HepG2 (cell line): ENCODE measurements around the gene TMEM237. TPM values are rescaled to one million over a fixed set of nuclear protein-coding genes. Genes with fewer than 3 reads are reported as not detected.
"Not testable (repeated sequence)": the region's sequence is repeated elsewhere in the genome, so short reads cannot be mapped to it uniquely, and the experiment has no call there.

Experiments used
- ATAC-seq: fragments of 200-7000 bp; cut with Tn5 transposase; 3 replicates; pipeline ENCODE4 v1.9.1; 2020; ENCODE audit warnings: mild to moderate bottlenecking, moderate library complexity
- BruUV-seq: library from RNA; stranded (reverse); fragments of 400-500 nt; replicated peaks from 2 replicates; lab custom pipeline; 2021; lab: Mats Ljungman, UMichigan
- CTCF ChIA-PET: fragments of 300-600 bp; formaldehyde crosslinking; extraction: SDS; loops from one replicate; lab custom pipeline; 2021; ENCODE audit warnings: low total read pairs, inconsistent platforms, low intra/inter-chr PET ratio; lab: Yijun Ruan, JAX
- POLR2A ChIA-PET: fragments of 350-600 bp; sonication (Branson Sonifier 250); formaldehyde crosslinking; loops from one replicate; lab custom pipeline; 2020; ENCODE audit warnings: antibody characterized with exemption, inconsistent platforms; lab: Yijun Ruan, JAX
- DNase-seq: peaks from one replicate; pipeline ENCODE4 v3.0.0-alpha.2; 2015; ENCODE audit warnings: low spot score
- FAIRE-seq: peaks from 3 replicates; lab custom pipeline; 2011; peaks lifted over from hg19 to GRCh38; lab: Jason Lieb, UNC
- H2AFZ ChIP-seq: one replicate; pipeline ENCODE4 v1.6.1; 2011; ENCODE audit warnings: low read length, inconsistent platforms
- H3K27ac ChIP-seq: fragments of 300-600 bp; 3 replicates; pipeline ENCODE4 v1.8.0; 2011; ENCODE audit warnings: mixed run types, mild to moderate bottlenecking, mixed read lengths, low read length, inconsistent platforms; ENCODE audit not compliant: insufficient read depth; ENCODE audit errors: extremely low read length
- H3K27me3 ChIP-seq, 2 experiments: fragments of 200-600 bp in 1 of 2; 2 replicates in 1 of 2; 3 replicates in 1 of 2; pipeline versions ENCODE4 v1.6.0 to v1.8.0; 2011; ENCODE audit warnings: low read length in 2 of 2, mild to moderate bottlenecking in 2 of 2, moderate library complexity in 2 of 2, inconsistent platforms in 1 of 2; ENCODE audit not compliant: insufficient read depth in 2 of 2, control insufficient read depth in 1 of 2
- H3K36me3 ChIP-seq, 2 experiments: fragments of 200-600 bp in 1 of 2; replicated peaks in 1 of 2; 2 replicates in 1 of 2; 3 replicates in 1 of 2; pipeline versions ENCODE4 v1.5.1 to v1.8.0; 2011; ENCODE audit warnings: low read length in 2 of 2, inconsistent platforms in 1 of 2; ENCODE audit not compliant: insufficient read depth in 2 of 2, control insufficient read depth in 1 of 2
- H3K4me1 ChIP-seq: 2 replicates; pipeline ENCODE4 v1.5.1; 2012; ENCODE audit warnings: low read length, inconsistent platforms; ENCODE audit not compliant: insufficient read depth
- H3K4me2 ChIP-seq: 2 replicates; pipeline ENCODE4 v1.6.0; 2011; ENCODE audit warnings: low read depth, low read length, inconsistent platforms
- H3K4me3 ChIP-seq, 3 experiments: fragments of 200-600 bp in 1 of 3; sonication (generic), shearing (Covaris generic) in 1 of 3; replicated peaks in 1 of 3; 2 replicates each; pipeline ENCODE4 v1.5.1; 2011 to 2016; ENCODE audit warnings: low read length in 3 of 3, inconsistent platforms in 2 of 3, low read depth in 2 of 3, mild to moderate bottlenecking in 2 of 3, control low read depth in 1 of 3, mixed read lengths in 1 of 3; ENCODE audit not compliant: insufficient read depth in 1 of 3
- H3K79me2 ChIP-seq: one replicate; pipeline ENCODE4 v1.6.1; 2011; ENCODE audit warnings: low read length, inconsistent platforms; ENCODE audit not compliant: insufficient read depth
- H3K9ac ChIP-seq: 2 replicates; pipeline ENCODE4 v1.6.0; 2011; ENCODE audit warnings: mild to moderate bottlenecking, low read depth, low read length, inconsistent platforms; ENCODE audit not compliant: insufficient read depth
- H3K9me3 ChIP-seq: 2 replicates; pipeline ENCODE4 v1.5.1; 2012; ENCODE audit warnings: mild to moderate bottlenecking, low read length
- H4K20me1 ChIP-seq: 2 replicates; pipeline ENCODE4 v1.6.0; 2011; ENCODE audit warnings: inconsistent platforms, mild to moderate bottlenecking, low read length, moderate library complexity; ENCODE audit not compliant: insufficient read depth
- MAFF ChIP-seq: IDR thresholded peaks from 2 replicates; pipeline ENCODE4 v1.6.1; 2011; ENCODE audit warnings: low read depth, low read length, improper control_type of control experiment
- MAFK ChIP-seq, 2 experiments: IDR thresholded peaks in 1 of 2; conservative IDR thresholded peaks in 1 of 2; 2 replicates each; pipeline ENCODE4 v1.6.1; 2011; ENCODE audit warnings: improper control_type of control experiment in 2 of 2, low read length in 2 of 2
- ZNF337 ChIP-seq: sonication (generic); formaldehyde crosslinking; IDR thresholded peaks from 2 replicates; pipeline ENCODE4 v1.5.1; 2020; ENCODE audit warnings: missing genetic modification reagents, low read depth, mild to moderate bottlenecking, borderline replicate concordance
- WGBS: methylation state at CpG from one replicate; pipeline ENCODE4 v1.1.6; 2017; ENCODE audit warnings: low lambda C conversion rate; 5-methylcytosine and 5-hydroxymethylcytosine counted together
- in situ Hi-C: cut with HindIII; loops from 2 replicates; pipeline ENCODE4 v1.10.0; 2017; ENCODE audit warnings: low pct_unique_long_range_greater_than_20kb; ENCODE audit not compliant: extremely low pct_ligation_motif_present
- intact Hi-C: fragments of 100-400 bp; cut with micrococcal nuclease; formaldehyde crosslinking; loops from one replicate; pipeline ENCODE4 v1.10.0; 2022; ENCODE audit not compliant: unreplicated experiment
- polyA plus RNA-seq, 8 experiments: library from polyadenylated mRNA; depleted of rRNA in 3 of 8; stranded (reverse) in 7 of 8; unstranded in 1 of 8; fragments of >200 nt; fragmentation: Illumina TruSeq in 4 of 8; extraction: Trizol in 4 of 8; gene quantifications; 2 replicates each; pipeline versions ENCODE4 v1.2.1 to v1.2.3, GENCODE V29; 2011 to 2016; ENCODE audit warnings: low read depth in 4 of 8, missing spikeins in 1 of 8, mixed read lengths in 1 of 8; ENCODE audit not compliant: insufficient read depth in 1 of 8
- total RNA-seq, 5 experiments: library from RNA; depleted of rRNA; stranded (reverse); fragments of >200 nt; fragmentation: Illumina TruSeq; extraction: Trizol; gene quantifications; 2 replicates each; pipeline ENCODE4 v1.2.3, GENCODE V29; 2016; ENCODE audit warnings: low read depth in 1 of 5

TMEM237 gene
- total and polyA plus RNA-seq, 2 of the 13 experiments (the other 11 are each of a cell fraction or from before 2014, with no cell fraction given), result 21.8 to 36.1 TPM

DNA sequence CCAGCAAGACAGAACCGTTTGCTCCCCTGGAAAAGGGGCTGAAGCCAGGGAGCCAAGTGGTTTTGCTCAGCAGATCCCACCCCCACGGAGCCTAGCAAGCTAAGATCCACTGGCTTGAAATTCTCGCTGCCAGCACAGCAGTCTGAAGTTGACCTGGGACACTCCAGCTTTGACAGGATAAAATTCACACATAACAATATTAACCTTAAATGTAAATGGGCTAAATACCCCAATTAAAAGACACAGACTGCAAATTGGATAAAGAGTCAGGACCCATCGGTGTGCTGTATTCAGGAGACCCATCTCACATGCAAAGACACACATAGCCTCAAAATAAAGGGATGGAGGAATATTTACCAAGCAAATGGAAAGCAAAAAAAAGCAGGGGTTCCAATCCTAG is 27.9 kb upstream of the TMEM237 start:
- in situ Hi-C loops, H3K4me2 ChIP-seq, BruUV-seq, H3K36me3 ChIP-seq, DNase-seq, intact Hi-C loops, H3K27ac ChIP-seq, H3K4me1 ChIP-seq, H3K9ac ChIP-seq, FAIRE-seq, H3K9me3 ChIP-seq, CTCF ChIA-PET, H2AFZ ChIP-seq, H4K20me1 ChIP-seq, H3K4me3 ChIP-seq, H3K79me2 ChIP-seq, ATAC-seq, H3K27me3 ChIP-seq, POLR2A ChIA-PET: not testable (repeated sequence)
- 12% methylated on average over 4 of the region's 4 CpGs for WGBS

DNA sequence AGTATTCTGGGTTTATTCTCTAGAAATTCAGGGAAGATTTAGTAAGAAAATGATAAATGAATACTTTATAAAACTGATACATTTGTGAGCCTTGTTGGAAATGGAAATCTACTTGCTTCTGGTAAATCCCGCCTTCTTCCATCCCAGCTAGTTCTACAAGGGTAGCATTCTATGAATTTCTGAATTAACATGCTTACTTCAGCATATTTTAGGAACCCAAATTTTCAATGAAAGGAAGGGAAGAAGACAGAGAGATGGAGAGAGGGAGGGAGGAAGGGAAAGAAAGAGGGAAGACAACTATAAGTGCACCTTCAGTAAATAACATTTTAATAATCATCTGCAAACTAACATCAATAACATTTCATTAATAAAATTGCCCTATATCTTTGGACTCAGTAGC is 26.6 kb upstream of the TMEM237 start:
- H3K27ac ChIP-seq, result no peak overlapping the region
- H3K4me2 ChIP-seq, result no peak overlapping the region
- WGBS, result 15% methylated on average over 1 of the region's 1 CpG
- no peak overlapping the region for H3K4me3 ChIP-seq
- peaks cover 0 to 3% of the 10 kb centered on the region in 2 experiments; a peak in 3 of 5 replicates for H3K27me3 ChIP-seq
- ChIA-PET CTCF (no interaction called here), POLR2A (no interaction called here)
- H3K36me3 ChIP-seq, result no peaks in the 10 kb centered on the region
- no peaks in the 10 kb centered on the region for H4K20me1 ChIP-seq
- H2AFZ ChIP-seq, result no peak overlapping the region
- no peak overlapping the region for H3K9ac ChIP-seq
- no peaks in the 10 kb centered on the region for H3K79me2 ChIP-seq
- intact Hi-C loops (loop anchor here (10.0 kb wide), 1 partner anchor 215 kb away; no protein-coding TSS in a partner anchor), in situ Hi-C loops (no loop called here)
- DNase-seq, result no peak
- TF ChIP-seq MAFK (conservative IDR thresholded peaks at IDR 0.05 in 1 of 2, IDR thresholded peaks at IDR 0.05 in 1 of 2; ENCODE audit: low read length in 2 of 2), result peak; percentile 81 to 90
- TF ChIP-seq ZNF337, result no peak
- peak; percentile 72 for TF ChIP-seq MAFF
- H3K4me1 ChIP-seq, result no peaks in the 10 kb centered on the region
- no TSS peak for BruUV-seq
- H3K9me3 ChIP-seq, result no peaks in the 10 kb centered on the region
- no peak for ATAC-seq
- no peak for FAIRE-seq
